HG03354 (cell line): ENCODE data around the gene ZNF823.

Source experiments
- ATAC-seq: cut with Tn5 transposase; IDR thresholded peaks from one replicate; pipeline ENCODE4 v1.9.1; 2021; ENCODE audit warnings: mild to moderate bottlenecking; ENCODE audit not compliant: unreplicated experiment, poor library complexity, severe bottlenecking

The ZNF823 gene

GRCh38 chr19:11745869-11746268 lies 7.1 kb upstream of the ZNF823 start:
- ATAC-seq, result no peak

DNA sequence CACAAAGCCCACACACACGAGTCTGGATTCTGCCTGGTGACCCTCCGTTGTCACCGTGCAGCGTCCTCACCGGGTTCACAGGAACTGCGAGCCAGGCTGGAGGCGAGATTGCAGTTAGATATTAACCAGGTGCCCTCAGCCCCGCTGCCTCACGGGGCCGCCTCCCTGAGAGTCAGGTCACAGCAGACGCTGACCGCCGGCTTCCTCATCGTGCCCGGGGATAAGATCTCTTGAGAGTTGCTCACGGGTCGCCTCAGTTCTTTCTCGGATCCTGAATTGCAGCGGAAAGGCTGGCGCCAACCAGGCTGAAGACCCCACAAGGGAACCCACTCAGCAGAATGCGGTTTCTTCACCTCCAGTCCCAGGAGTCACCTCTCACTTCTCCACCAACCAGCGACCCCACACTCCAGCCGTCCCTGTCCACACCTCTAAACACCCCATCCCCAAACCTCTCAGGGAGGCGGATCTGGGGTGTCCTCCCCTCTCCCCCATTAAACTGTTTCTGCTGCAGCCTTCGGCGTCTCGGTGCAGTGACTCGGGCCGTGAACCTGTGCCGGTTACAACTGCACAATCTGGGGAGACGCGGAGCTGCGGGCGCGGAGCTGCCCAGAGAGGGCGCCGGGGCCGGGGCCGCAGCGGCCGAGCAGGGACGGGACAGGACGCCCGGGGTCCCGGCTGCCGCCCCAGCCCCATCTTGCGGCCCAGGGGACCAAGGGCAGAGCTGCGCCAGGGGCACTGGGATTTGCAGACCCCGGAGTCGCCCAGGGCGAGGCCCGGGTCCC lies 591 bp downstream of the ZNF823 start:
- ATAC-seq, result peak; percentile 43

GRCh38 chr19:11736696-11737095 lies 2.0 kb downstream of the ZNF823 start:
- ATAC-seq, result no peak

DNA sequence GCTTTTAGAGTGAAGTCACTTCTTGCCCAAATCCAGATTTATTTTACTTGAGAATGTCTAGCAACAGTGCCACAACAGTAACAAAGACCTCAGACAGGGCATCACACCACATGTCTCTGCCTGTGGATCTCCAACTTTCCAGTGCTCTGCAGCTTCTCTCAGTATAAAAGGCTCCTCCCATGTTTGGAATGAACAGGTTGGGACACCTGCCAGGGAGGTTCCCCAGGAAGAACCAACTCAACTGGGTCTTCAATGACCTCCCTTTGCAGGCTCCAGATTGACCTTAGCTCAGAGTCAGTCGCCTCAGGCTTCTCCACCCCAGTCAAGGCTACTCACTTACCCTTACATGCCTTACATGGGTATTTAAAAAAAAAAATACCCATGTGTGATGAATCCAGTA lies 3.4 kb downstream of the ZNF823 start:
- ATAC-seq, result no peak

DNA sequence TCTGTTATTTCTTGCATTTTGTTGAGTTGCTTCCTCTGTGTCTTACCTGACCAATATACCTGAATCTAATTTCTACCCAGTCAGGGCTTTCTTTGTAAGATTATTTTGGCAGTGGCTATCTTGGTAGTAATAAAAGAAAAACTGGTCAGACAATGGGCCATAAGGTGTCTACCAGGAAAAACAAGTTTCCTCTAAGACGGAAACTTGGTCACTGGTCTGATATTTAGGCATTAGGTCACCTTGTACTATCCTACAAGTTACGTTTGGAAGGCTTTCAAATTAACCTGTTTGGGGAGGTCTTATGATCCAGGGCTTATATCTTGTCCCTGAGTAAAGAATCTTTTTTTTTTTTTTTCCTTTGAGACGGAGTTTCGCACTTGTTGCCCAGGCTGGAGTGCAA lies 9.2 kb downstream of the ZNF823 start:
- ATAC-seq, result no peak

- ATAC-seq, result no peak
Observed at GRCh38 chr19:11722414-11722813, 16.3 kb downstream of the ZNF823 start.

GRCh38 chr19:11721681-11722080 lies 17.1 kb downstream of the ZNF823 start:
- ATAC-seq, result no peak

DNA sequence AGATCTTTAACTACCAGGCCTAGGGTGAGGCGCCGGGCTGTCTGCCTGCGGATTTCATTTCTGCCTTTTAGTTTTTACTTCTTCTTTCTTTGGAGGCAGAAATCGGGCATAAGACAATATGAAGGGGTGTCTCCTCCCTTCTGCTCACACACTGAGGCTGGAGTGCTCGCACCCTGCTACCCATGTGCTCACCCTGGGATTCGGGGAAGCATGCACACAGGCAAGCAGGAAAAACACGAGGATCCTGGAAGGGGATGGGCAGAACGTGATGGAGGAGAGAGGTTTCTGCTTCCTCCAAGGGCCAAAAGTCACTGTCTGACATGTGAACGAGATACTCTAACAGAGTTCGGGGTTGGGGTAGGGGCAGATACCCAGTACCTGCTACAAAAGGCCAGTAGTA lies 28.4 kb downstream of the ZNF823 start:
- no peak for ATAC-seq

DNA sequence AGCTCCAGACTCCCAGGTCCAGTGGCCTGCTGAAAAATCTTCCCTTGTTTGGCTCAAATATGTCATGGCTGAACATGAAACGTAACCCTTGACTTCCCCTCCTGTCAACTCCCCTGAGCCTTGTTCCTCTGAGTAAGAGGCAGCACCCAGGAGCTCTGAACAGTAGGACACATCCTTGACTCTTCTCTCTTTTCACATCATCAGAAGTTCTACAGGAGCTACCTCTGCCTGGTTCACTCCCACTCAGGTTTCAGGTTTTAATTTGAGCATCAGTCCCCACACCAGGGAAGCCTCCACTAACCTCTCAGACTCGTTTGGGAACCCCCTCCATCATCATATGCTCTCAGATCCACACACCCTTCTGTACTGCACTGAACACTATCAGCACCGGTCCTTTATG lies 30.3 kb downstream of the ZNF823 start:
- no peak for ATAC-seq

GRCh38 chr19:11705474-11705873 lies 33.3 kb downstream of the ZNF823 start:
- ATAC-seq, result no peak

GRCh38 chr19:11704626-11705025 lies 34.1 kb downstream of the ZNF823 start:
- ATAC-seq, result no peak

- ATAC-seq, result no peak
Observed at GRCh38 chr19:11699931-11700794, 38.6 kb downstream of the ZNF823 start.

DNA sequence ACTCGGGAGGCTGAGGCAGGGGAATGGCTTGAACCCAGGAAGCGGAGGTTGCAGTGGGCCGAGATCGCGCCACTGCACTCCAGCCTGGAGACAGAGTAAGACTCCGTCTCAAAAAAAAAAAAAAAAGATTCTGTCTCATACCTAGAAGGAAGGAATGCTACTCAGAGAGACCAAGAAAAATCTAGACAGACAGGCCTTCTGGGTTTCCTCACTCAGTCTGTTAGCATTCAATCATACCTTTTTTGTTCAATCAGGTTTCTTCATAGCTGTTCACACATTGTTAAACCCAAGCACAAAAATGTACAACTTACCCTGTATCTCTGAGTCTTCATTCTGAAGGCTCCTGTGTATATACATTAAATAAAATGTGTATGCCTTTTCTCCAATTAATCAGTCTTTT lies 40.5 kb downstream of the ZNF823 start:
- ATAC-seq, result no peak

DNA sequence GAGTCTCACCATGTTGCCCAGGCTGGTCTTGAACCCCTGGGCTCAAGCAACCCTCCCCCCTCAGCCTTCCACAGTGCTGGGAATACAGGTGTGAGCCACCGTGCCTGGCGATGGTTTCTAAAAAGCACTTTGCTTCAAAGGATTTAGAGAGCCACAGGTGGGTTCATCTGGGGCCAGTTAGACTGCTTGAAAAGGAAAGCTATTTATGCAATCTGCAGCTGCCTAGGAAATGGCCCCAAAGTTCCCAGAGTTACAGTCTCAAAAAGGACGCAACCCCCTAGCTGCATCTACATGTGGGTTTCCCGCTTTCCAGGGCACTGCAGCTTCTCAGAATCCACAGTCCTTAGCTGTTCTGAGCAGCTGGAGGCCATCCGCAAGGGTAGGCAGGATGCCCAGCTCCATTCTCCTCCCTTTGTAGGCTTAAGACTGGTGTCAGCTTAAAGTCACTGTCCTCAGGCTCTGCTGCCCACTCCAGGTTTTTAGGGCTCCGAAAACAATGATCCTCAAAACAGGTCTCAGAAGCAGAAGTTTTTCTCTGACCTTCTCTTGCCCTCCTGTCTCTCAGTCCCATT lies 41.4 kb downstream of the ZNF823 start:
- no peak for ATAC-seq

DNA sequence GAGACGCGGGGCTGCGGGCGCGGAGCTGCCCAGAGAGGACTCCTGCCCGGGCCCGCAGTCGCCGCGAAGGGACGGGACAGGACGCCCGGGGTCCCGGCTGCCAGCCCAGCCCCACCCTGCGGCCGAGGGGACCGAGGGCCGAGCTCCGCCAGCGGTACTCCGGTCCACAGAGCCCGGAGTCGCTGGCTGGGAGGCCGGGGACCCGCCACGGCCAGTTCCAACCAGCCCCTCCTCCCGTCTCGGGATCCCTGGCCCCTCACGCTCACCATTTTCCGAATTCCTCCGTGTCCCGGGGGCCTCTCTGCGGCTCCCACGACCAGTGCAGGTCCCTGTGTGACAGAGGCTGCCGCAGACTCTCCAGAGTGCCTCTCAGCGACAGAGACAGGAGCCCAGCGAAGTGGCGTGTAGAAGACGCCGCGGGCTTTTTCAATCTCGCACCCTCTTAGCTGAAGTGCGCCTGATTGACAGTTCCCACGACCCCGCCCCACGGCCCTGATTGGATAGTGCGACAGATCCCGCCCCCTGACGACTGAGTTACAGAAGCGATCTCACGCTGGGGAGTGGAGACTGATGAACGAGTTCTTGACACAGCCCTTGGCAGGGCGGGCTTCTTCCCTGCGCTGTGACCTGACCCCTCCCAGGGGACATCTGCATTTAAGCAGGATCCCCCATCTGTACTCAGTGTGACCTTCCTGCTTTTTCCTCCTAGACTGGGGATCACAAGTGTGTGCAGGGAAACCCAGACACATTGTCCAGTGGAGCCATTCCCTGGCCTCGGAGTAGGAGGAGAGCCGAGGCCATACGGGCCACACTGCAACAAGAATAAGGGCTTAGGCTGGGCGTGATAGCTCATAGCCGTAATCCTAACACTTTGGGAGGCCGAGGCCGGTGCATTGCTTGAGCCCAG lies 44.0 kb downstream of the ZNF823 start:
- ATAC-seq, result peak; percentile 92

DNA sequence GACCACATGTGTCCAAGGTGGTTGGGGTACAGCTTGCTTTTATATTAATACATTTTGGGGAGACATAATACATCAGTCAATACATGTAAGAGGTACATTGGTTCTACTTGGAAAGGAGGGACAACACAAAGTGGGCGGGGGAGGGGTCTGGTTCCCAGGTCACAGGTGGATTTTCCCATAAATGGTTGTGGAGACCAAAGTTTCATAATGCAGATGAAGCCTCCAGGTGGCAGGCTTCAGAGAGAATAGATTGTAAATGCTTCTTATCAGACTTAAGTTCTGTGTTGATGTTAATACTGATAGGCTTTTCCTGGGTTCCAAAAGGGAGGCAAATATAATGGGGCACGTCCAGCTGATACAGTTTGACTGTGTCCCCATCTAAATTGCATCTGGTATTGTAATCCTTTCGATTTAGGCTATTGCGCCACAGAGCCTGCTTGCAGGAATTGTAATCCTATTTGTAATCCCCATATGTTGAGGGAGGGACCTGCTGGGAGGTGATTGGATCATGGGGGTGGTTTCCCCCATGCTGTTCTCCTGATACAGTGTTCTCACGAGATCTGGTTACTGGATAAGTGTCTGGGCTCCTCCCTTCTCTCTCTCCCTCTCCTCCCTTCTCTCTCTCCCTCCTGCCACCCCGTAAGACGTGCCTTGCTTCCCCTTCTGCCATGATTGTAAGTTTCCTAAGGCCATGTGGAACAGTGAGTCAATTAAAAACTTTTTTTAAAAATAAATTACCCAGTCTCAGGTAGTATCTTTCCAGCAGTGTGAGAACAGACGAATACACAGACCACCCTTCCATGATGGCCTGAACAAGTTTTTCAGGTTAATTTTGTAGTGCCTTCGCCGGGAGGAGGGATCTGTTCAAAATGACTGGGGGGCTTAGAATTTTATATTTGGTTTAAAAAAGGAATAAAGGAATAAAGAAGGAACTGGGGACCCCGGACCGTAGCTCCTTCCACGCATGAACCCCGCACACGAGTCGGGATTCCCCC lies 44.9 kb downstream of the ZNF823 start:
- no peak for ATAC-seq

GRCh38 chr19:11692127-11692790 lies 46.5 kb downstream of the ZNF823 start:
- no peak for ATAC-seq
